Left hindlimb (tissue), 1 donor: Measurements from ENCODE around the gene SMAGP.
"Not testable (repeated sequence)": the region's sequence is repeated elsewhere in the genome, so short reads cannot be mapped to it uniquely, and the experiment has no call there.

Experiments used
- DNase-seq: peaks from one replicate; pipeline ENCODE4 v3.0.0-alpha.2; 2018

The SMAGP gene

GRCh38 chr12:51222461-51222860, 47.8 kb downstream of the SMAGP start:
- no peak for DNase-seq

- not testable (repeated sequence) for DNase-seq
Observed at GRCh38 chr12:51219857-51220256, 50.4 kb downstream of the SMAGP start.

GRCh38 chr12:51219322-51219721, 50.9 kb downstream of the SMAGP start:
- DNase-seq = no peak

DNA sequence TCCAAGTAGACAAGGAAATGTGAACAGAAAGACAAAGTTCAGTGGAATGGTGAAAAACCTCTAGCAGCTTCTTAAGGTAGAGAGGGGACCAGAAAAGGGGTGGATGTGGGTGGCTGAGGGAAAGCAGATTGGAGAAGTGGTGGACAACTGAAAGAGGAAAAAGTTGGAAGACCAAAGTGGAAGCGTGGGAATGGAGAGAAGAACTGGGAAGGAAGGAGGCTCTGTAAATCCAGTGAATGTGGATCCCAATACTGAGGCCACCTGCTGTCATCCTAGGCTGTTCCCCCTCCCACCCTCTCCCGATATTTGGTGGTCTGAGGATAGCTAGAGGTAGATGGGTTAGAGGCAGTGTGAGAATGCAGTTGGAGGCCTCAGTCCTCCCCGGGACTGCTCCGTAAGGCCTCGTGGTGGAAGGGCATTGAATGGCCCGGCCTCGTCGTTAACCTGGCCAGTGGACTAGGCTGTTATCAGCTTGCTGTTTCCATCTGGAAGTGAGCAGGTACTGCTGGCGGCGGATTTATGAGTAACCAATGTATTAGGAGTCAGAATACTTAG, 51.5 kb downstream of the SMAGP start:
- no peak for DNase-seq

DNA sequence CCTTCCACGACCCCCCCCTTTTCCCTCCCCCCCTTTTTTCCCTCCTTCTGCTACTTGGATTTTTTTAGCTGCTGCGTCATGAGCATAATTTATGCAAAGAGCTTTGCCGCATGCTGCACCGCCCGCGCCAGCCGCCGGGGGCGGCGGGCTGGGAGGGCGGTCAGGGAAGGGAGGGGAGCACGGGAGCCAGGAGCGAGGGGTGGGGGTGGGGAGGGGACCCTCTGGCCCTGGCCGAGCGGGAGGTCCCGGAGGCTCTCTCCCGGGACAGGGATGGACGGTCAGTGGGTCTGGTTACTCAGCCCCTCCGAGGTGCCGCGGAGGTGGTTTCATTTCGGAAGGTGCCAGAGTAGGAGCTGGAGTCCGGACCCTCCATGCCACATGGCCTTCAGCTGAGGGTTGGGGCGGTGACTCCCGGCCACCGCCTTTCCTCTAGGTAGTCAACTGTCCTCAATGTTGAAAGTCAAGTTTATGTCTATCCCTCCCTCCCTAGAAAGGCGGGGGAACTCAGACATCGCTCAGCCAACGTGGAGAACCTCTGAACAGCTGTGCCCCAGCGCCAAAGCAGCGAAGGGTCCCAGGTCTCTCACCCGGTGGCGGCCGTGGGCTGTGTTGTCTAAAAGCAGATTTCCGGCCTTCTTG, 52.1 kb downstream of the SMAGP start, which contains the start of gene POU6F1:
Gene POU6F1 (minus strand): TSS at position 95 of the 639 bp plus-strand sequence. CDS start 11,226 bp downstream, outside the sequence.
- peak; percentile 88 for DNase-seq

GRCh38 chr12:51217133-51217967, 52.9 kb downstream of the SMAGP start:
- peak; percentile 74 for DNase-seq

DNA sequence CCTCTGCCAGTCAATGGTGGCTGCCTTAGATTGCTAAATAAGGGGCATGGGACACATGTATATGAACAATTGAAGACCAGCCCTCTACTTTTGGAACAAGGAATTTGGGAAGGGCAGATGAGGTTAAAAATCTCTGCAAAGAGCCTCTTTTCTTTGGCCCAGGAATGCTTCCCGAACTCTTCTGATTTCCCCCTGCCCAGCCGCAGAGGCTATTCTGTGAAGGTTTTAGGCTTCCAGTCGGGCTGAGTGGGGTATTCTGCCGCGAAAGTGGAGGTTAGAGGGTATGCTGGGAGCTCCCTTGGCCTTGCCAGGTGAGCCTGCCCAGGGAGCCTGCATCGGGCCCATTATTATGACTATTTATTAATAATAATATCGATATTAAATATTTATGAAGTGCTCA, 53.6 kb downstream of the SMAGP start:
- DNase-seq = no peak

DNA sequence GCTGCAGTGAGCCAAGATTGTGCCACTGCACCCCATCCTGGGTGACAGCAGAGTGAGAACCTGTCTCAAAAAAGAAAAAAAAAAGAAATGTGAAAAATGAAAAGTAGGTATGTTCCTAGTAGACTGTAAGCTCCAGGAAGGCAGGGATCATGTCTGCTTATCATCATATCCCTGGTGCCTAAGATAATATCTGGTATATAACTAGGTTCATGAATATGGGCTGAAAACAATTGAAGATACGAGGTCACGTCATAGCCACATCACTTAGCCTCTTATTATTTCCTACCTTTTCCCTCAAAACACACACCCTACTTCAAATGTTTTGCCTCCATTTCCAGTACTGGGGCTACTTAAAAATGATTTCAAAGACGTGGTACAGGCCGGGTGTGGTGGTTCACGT, 55.3 kb downstream of the SMAGP start:
- no peak for DNase-seq

DNA sequence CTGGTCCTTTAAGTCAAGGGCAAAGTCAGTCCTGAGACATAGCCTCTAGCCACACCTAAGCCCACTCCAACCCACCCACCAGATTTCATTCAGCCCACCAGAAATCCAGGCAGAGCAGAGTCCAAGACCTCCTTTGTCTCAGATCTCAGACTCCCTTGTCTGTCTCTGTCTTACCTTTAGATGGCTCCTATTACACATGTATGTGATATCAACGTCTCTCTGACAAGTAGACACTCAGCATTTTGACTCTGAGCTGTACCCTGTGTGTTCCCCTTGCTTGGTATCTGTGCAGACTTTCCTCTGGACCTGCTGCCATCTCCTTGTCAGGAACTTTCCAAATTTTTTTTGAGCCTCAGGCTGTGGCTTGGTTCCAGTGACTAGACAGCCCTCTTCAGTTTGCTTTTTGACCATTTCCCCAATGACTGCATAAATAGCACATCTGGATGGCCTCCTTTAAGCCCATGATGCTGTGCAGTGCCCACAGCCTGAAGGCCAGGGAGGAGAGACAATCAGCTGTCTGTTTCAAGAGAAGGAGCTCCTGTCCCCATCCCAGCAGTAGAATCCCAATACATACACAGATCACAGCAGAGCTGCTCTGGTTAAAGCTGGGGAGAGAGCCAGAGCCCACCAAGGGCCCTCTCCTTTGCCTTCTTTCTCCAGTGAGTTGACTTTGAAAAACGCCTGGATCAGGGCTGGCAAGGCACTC, 59.4 kb downstream of the SMAGP start:
- DNase-seq = no peak

- no peak for DNase-seq
Observed at GRCh38 chr12:51209259-51209658, 61.0 kb downstream of the SMAGP start.

GRCh38 chr12:51208016-51208660, 62.1 kb downstream of the SMAGP start:
- DNase-seq = no peak

DNA sequence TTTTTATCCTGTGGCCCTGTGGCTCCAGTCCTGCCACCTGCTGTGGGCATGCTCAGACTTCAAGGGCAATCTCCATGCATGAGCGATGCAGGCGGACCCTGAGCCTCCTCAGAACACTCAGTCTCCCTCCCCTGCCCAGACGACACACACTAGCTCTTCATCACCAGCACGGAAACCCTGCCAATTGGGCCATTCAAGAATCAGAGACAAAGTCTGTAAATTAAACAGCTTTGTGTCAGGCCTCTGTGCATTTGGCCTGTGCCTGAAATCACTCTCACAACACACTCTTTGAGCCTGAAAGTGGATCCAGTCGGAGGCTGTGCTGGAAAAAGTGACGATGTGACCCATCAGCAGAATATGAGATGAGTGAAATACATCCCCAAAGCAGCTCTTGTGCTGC, 64.9 kb downstream of the SMAGP start:
- DNase-seq = no peak

- no peak for DNase-seq
Observed at GRCh38 chr12:51202718-51203117, 67.5 kb downstream of the SMAGP start.

DNA sequence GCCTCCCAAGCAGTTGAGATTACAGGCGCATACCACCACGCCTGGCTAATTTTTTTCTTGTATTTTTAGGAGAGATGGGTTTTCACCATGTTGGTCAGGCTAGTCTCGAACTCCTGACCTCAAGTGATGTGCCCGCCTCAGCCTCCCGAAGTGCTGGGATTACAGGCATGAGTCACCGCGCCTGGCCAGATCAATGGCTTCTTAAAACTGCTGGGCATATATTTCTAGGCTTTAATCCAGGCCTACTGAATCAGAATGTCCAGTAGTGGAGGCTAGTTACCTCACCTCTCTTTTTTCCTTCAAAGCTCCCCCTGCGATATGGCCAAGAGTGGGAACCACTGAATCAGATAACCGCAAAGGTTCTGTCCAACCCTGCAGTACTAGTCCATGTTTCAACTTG, 69.4 kb downstream of the SMAGP start:
- DNase-seq = no peak

- DNase-seq = no peak
Observed at GRCh38 chr12:51200156-51200555, 70.1 kb downstream of the SMAGP start.

- no peak for DNase-seq
Observed at GRCh38 chr12:51199366-51199945, 70.8 kb downstream of the SMAGP start.

- DNase-seq = no peak
Observed at GRCh38 chr12:51198568-51199365, 71.4 kb downstream of the SMAGP start.

DNA sequence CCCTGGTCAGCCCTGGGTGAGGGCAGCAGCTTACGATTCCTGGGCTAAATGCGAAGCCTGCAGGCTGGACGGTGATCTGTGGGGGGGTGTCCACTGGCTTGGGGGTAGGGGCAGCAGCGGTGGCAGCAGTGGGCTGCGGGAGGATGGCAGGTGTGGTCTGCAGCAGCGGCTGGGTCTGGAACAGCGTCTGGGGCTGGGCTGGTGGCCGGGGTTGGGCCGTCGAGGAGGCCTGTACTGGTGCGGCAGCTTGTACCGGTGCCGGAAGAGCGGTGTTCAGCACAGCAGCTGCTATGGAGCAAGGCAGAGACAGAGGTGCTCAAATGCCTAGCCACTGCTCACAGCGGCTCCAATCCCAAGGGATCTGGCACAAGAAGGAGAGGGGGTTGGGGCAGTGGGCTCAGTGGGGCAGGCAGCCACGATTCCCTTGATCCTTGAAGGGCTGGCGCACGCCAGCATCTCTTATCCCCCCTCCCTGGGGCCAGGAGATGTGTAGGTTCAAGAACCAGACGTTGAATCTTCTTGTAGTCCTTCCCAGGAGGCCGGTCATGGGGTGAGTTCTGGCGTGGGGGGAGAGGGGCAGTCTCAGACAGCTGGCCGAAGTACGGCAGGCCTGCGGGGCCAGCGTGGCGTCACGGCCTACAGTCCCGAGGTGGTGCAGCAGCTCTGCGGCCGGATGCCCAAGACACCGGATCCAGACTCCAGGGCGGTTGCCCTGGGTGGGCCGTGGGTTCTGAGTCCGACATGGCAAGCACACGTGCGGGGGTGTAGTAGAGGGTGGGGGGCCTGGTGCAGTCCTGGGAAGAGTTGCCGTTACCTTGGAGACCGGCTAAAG, 72.3 kb downstream of the SMAGP start:
- DNase-seq = no peak

DNA sequence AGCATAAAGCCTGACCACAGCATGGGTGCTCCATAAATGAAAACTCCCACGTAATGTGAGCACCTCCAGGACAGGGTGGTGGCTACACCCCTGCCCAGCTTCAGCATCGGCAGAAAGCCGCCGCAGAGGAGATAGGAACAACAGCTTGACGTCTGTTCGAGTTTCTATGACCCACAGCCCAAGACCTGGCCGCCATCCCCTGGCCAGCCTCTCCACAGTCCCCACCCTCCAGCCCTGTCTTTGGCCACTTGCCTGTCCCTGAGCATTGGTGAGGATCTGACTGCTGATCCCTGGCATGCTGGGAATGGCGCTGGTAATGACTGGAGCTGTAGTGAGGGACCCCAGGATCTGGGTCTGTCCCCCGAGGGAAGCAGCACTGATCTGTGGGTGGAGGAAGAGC, 73.7 kb downstream of the SMAGP start:
- DNase-seq = no peak

GRCh38 chr12:51195841-51196240, 74.4 kb downstream of the SMAGP start:
- no peak for DNase-seq
